ENCODE measurements around the gene TMEM183A. TPM values are rescaled to one million over a fixed set of nuclear protein-coding genes. Genes with fewer than 3 reads are reported as not detected.
A peak's percentile ranks its signal among the peaks of the same experiment; 100 is the strongest.

Gene TMEM183A
- total and polyA plus RNA-seq, 5 donors from 2014 or later = 53.6 to 130 (median 66.0) TPM

- Histone ChIP-seq H3K27me3 (ENCODE audit: control insufficient read depth, insufficient read depth, low read length) (peaks cover 9% of the 10 kb centered on the region), H3K4me1 (ENCODE audit: control insufficient read depth, insufficient read depth, low read length, poor library complexity, severe bottlenecking) (peaks cover 8% of the 10 kb centered on the region), H3K36me3 (ENCODE audit: control insufficient read depth, insufficient read depth, low read length) (peaks cover 22% of the 10 kb centered on the region), H3K4me3 (ENCODE audit: low read depth, low read length) (peak overlapping the region; percentile 57), H3K9me3 (ENCODE audit: control insufficient read depth in 2 of 2, low read length in 2 of 2) (no peaks in the 10 kb centered on the region), H3K27ac (ENCODE audit: insufficient read depth, low read length, poor library complexity, severe bottlenecking) (no peak overlapping the region)
- Mint-ChIP-seq H3K36me3 (peaks cover 9% of the 10 kb centered on the region), H3K4me3 (peak overlapping the region; percentile 78 to 82 (median 81)), H3K4me1 (peaks cover 4 to 12% (median 8%) of the 10 kb centered on the region in 4 donors), H3K27ac (peak overlapping the region; percentile 80 to 85 (median 82)), H3K9me3 (peaks cover 0 to 6% (median 0%) of the 10 kb centered on the region in 7 donors), H3K27me3 (peaks cover 6% of the 10 kb centered on the region)
- DNase-seq (no peak), ATAC-seq (ENCODE audit: low read depth in 2 of 2) (peak; percentile 21 to 33)
Measured at GRCh38 chr1:203026666-203027663, 19.8 kb downstream of the TMEM183A start.

GRCh38 chr1:203028067-203028783, 21.1 kb downstream of the TMEM183A start:
- no peak for DNase-seq
- Histone ChIP-seq H3K36me3 (ENCODE audit: control insufficient read depth, insufficient read depth, low read length) (peaks cover 16% of the 10 kb centered on the region), H3K4me1 (ENCODE audit: control insufficient read depth, insufficient read depth, low read length, poor library complexity, severe bottlenecking) (peaks cover 8% of the 10 kb centered on the region), H3K4me3 (ENCODE audit: low read depth, low read length) (no peak overlapping the region), H3K27ac (ENCODE audit: insufficient read depth, low read length, poor library complexity, severe bottlenecking) (no peak overlapping the region), H3K9me3 (ENCODE audit: control insufficient read depth in 2 of 2, low read length in 2 of 2) (no peaks in the 10 kb centered on the region), H3K27me3 (ENCODE audit: control insufficient read depth, insufficient read depth, low read length) (peaks cover 9% of the 10 kb centered on the region)
- H3K4me1 Mint-ChIP-seq = peaks cover 4 to 12% (median 8%) of the 10 kb centered on the region in 4 donors
- H3K27me3 Mint-ChIP-seq = peaks cover 6% of the 10 kb centered on the region
- H3K4me3 Mint-ChIP-seq = peak overlapping the region in 2 of 4 donors; percentile 78 to 80
- peaks cover 0 to 6% (median 0%) of the 10 kb centered on the region in 7 donors for H3K9me3 Mint-ChIP-seq
- peak overlapping the region in 1 of 3 donors; percentile 16 for H3K27ac Mint-ChIP-seq
- H3K36me3 Mint-ChIP-seq = peaks cover 9% of the 10 kb centered on the region
- no peak for ATAC-seq (ENCODE audit: low read depth in 2 of 2)

DNA sequence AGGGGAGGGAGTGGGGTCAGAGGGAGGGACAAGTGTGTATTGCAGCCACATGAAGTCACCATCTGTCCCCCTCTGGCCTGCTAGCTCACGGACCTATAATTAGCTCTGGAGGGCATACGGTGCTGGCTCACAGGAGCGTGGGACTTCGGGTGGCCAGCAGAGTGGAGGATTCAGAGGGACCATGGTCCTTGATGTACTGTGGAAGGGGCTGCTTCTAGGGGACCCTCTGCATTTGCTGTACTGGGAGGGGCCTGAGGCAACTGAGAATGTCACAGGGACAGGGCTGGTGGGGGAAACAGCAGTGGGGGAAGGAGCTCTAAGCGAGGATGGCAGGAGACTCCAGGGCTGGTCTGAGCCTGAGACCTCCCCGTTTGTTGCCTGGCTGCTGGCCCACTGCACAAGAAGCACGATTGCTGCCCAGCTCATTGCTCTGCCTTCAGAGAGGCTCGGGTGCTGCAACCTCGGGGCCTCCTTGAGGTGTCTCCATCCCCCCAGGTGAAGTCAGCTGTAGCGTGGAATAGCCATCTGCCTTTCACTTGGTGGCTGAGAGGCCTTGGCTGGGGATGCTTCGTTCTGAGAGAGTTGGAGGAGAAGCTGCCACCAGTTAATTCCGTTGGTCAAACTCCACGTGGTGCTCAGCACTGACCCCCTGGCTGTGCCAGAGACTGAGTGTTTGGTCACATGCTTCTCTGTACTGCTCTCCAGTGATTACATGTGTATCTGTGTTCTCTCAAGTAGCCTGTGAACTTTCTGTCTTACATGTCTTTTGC, 21.8 kb downstream of the TMEM183A start:
- DNase-seq = no peak

DNA sequence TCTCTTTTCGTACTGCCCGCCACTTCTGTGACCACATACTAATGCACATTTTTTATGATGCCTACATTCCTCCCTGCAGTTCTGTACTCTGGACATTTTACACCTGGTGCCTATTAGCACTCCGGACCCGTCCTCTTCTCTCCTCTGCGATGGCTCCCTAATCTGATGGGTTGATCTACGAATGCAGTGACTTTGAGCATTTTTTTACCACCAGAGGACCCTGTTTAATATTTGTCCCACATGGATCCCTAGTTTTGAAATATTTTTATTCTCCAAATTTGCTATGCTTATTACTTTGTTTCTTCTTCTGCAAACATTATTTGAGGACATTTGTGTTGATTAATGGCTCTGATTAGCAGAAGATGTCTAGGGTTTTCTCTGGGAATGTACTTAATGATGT, 24.3 kb downstream of the TMEM183A start:
- H3K36me3 ChIP-seq (ENCODE audit: control insufficient read depth, insufficient read depth, low read length) = no peaks in the 10 kb centered on the region
- Mint-ChIP-seq H3K4me1 (peaks cover 0 to 6% (median 1%) of the 10 kb centered on the region in 4 donors), H3K36me3 (no peaks in the 10 kb centered on the region), H3K27ac (peak overlapping the region in 1 of 3 donors; percentile 39), H3K9me3 (no peaks in the 10 kb centered on the region), H3K27me3 (no peaks in the 10 kb centered on the region), H3K4me3 (no peak overlapping the region)
- H3K27me3 ChIP-seq (ENCODE audit: control insufficient read depth, insufficient read depth, low read length) = peaks cover 9% of the 10 kb centered on the region
- no peaks in the 10 kb centered on the region for H3K9me3 ChIP-seq (ENCODE audit: control insufficient read depth in 2 of 2, low read length in 2 of 2)
- no peak for ATAC-seq (ENCODE audit: low read depth in 2 of 2)
- H3K4me3 ChIP-seq (ENCODE audit: low read depth, low read length) = no peak overlapping the region
- no peak overlapping the region for H3K27ac ChIP-seq (ENCODE audit: insufficient read depth, low read length, poor library complexity, severe bottlenecking)
- DNase-seq = no peak
- peaks cover 8% of the 10 kb centered on the region for H3K4me1 ChIP-seq (ENCODE audit: control insufficient read depth, insufficient read depth, low read length, poor library complexity, severe bottlenecking)

More for the DNA sequence above, 21.8 kb downstream of the TMEM183A start:
- Mint-ChIP-seq H3K27ac (no peak overlapping the region), H3K36me3 (peaks cover 5% of the 10 kb centered on the region), H3K4me3 (no peak overlapping the region), H3K27me3 (peaks cover 6% of the 10 kb centered on the region), H3K9me3 (peaks cover 0 to 6% (median 0%) of the 10 kb centered on the region in 7 donors), H3K4me1 (peaks cover 4 to 12% (median 8%) of the 10 kb centered on the region in 4 donors)
- peaks cover 9% of the 10 kb centered on the region for H3K27me3 ChIP-seq (ENCODE audit: control insufficient read depth, insufficient read depth, low read length)
- peaks cover 9% of the 10 kb centered on the region for H3K36me3 ChIP-seq (ENCODE audit: control insufficient read depth, insufficient read depth, low read length)
- H3K4me1 ChIP-seq (ENCODE audit: control insufficient read depth, insufficient read depth, low read length, poor library complexity, severe bottlenecking) = peaks cover 8% of the 10 kb centered on the region
- ATAC-seq (ENCODE audit: low read depth in 2 of 2) = no peak
- H3K27ac ChIP-seq (ENCODE audit: insufficient read depth, low read length, poor library complexity, severe bottlenecking) = no peak overlapping the region
- no peaks in the 10 kb centered on the region for H3K9me3 ChIP-seq (ENCODE audit: control insufficient read depth in 2 of 2, low read length in 2 of 2)
- no peak overlapping the region for H3K4me3 ChIP-seq (ENCODE audit: low read depth, low read length)

- Mint-ChIP-seq H3K9me3 (no peaks in the 10 kb centered on the region), H3K4me1 (no peaks in the 10 kb centered on the region), H3K4me3 (no peak overlapping the region), H3K27ac (no peak overlapping the region), H3K36me3 (no peaks in the 10 kb centered on the region), H3K27me3 (no peaks in the 10 kb centered on the region)
- Histone ChIP-seq H3K9me3 (ENCODE audit: control insufficient read depth in 2 of 2, low read length in 2 of 2) (no peaks in the 10 kb centered on the region), H3K27ac (ENCODE audit: insufficient read depth, low read length, poor library complexity, severe bottlenecking) (no peak overlapping the region), H3K36me3 (ENCODE audit: control insufficient read depth, insufficient read depth, low read length) (no peaks in the 10 kb centered on the region), H3K27me3 (ENCODE audit: control insufficient read depth, insufficient read depth, low read length) (no peaks in the 10 kb centered on the region), H3K4me3 (ENCODE audit: low read depth, low read length) (no peak overlapping the region), H3K4me1 (ENCODE audit: control insufficient read depth, insufficient read depth, low read length, poor library complexity, severe bottlenecking) (no peaks in the 10 kb centered on the region)
- DNase-seq = no peak
- no peak for ATAC-seq (ENCODE audit: low read depth in 2 of 2)
Measured at GRCh38 chr1:203033287-203033686, 26.1 kb downstream of the TMEM183A start.

GRCh38 chr1:203033917-203034316, 26.7 kb downstream of the TMEM183A start:
- no peak overlapping the region for H3K4me3 Mint-ChIP-seq
- ATAC-seq (ENCODE audit: low read depth in 2 of 2) (no peak), DNase-seq (no peak)
- no peak overlapping the region for H3K27ac Mint-ChIP-seq
- H3K4me1 ChIP-seq (ENCODE audit: control insufficient read depth, insufficient read depth, low read length, poor library complexity, severe bottlenecking) = no peaks in the 10 kb centered on the region
- H3K27ac ChIP-seq (ENCODE audit: insufficient read depth, low read length, poor library complexity, severe bottlenecking) = no peak overlapping the region
- H3K9me3 Mint-ChIP-seq = no peaks in the 10 kb centered on the region
- H3K36me3 Mint-ChIP-seq = no peaks in the 10 kb centered on the region
- H3K4me1 Mint-ChIP-seq = no peaks in the 10 kb centered on the region
- H3K27me3 Mint-ChIP-seq = no peaks in the 10 kb centered on the region
- no peaks in the 10 kb centered on the region for H3K27me3 ChIP-seq (ENCODE audit: control insufficient read depth, insufficient read depth, low read length)
- H3K36me3 ChIP-seq (ENCODE audit: control insufficient read depth, insufficient read depth, low read length) = no peaks in the 10 kb centered on the region
- no peaks in the 10 kb centered on the region for H3K9me3 ChIP-seq (ENCODE audit: control insufficient read depth in 2 of 2, low read length in 2 of 2)
- H3K4me3 ChIP-seq (ENCODE audit: low read depth, low read length) = no peak overlapping the region

GRCh38 chr1:203034422-203035110, 27.4 kb downstream of the TMEM183A start:
- H3K9me3 Mint-ChIP-seq = no peaks in the 10 kb centered on the region
- Histone ChIP-seq H3K9me3 (ENCODE audit: control insufficient read depth in 2 of 2, low read length in 2 of 2) (no peaks in the 10 kb centered on the region), H3K27ac (ENCODE audit: insufficient read depth, low read length, poor library complexity, severe bottlenecking) (no peak overlapping the region), H3K4me3 (ENCODE audit: low read depth, low read length) (no peak overlapping the region), H3K4me1 (ENCODE audit: control insufficient read depth, insufficient read depth, low read length, poor library complexity, severe bottlenecking) (no peaks in the 10 kb centered on the region), H3K36me3 (ENCODE audit: control insufficient read depth, insufficient read depth, low read length) (no peaks in the 10 kb centered on the region), H3K27me3 (ENCODE audit: control insufficient read depth, insufficient read depth, low read length) (no peaks in the 10 kb centered on the region)
- no peaks in the 10 kb centered on the region for H3K27me3 Mint-ChIP-seq
- H3K4me1 Mint-ChIP-seq = peaks cover 0 to 4% (median 0%) of the 10 kb centered on the region in 4 donors
- ATAC-seq (ENCODE audit: low read depth in 2 of 2) (no peak), DNase-seq (no peak)
- no peak overlapping the region for H3K4me3 Mint-ChIP-seq
- H3K36me3 Mint-ChIP-seq = no peaks in the 10 kb centered on the region
- no peak overlapping the region for H3K27ac Mint-ChIP-seq
